GM21576 (cell line): ENCODE results near the gene NR5A2.
A peak's percentile ranks its signal among the peaks of the same experiment; 100 is the strongest.
"Not testable (repeated sequence)": the region's sequence is repeated elsewhere in the genome, so short reads cannot be mapped to it uniquely, and the experiment has no call there.

Experiments used
- ATAC-seq: cut with Tn5 transposase; IDR thresholded peaks from one replicate; pipeline ENCODE4 v1.9.1; 2021; ENCODE audit warnings: mild to moderate bottlenecking, moderate library complexity; ENCODE audit not compliant: unreplicated experiment

NR5A2 gene

GRCh38 chr1:200187332-200187731, 159.8 kb downstream of the NR5A2 start:
- not testable (repeated sequence) for ATAC-seq

GRCh38 chr1:200191993-200192392, 164.5 kb downstream of the NR5A2 start:
- ATAC-seq, result no peak

- ATAC-seq, result no peak
These were observed 167.0 kb downstream of the NR5A2 start for GRCh38 chr1:200194477-200194876.

- no peak for ATAC-seq
These were observed 170.7 kb downstream of the NR5A2 start for GRCh38 chr1:200198236-200198635.

GRCh38 chr1:200205216-200205995, 177.9 kb downstream of the NR5A2 start:
- no peak for ATAC-seq

- ATAC-seq, result no peak
These were observed 178.8 kb downstream of the NR5A2 start for GRCh38 chr1:200206340-200206739.

- ATAC-seq, result no peak
These were observed 179.3 kb downstream of the NR5A2 start for GRCh38 chr1:200206761-200207160.

- ATAC-seq, result peak; percentile 87
These were observed 180.2 kb downstream of the NR5A2 start for GRCh38 chr1:200207711-200208126.

- no peak for ATAC-seq
These were observed 183.6 kb downstream of the NR5A2 start for GRCh38 chr1:200211157-200211556.

GRCh38 chr1:200213392-200213791, 185.9 kb downstream of the NR5A2 start:
- ATAC-seq, result no peak

GRCh38 chr1:200213921-200214320, 186.4 kb downstream of the NR5A2 start:
- ATAC-seq, result no peak

GRCh38 chr1:200215350-200215749, 187.8 kb downstream of the NR5A2 start:
- ATAC-seq, result no peak

GRCh38 chr1:200217703-200218102, 190.2 kb downstream of the NR5A2 start:
- peak; percentile 73 for ATAC-seq

- no peak for ATAC-seq
These were observed 194.2 kb downstream of the NR5A2 start for GRCh38 chr1:200221614-200222282.

GRCh38 chr1:200223207-200223606, 195.7 kb downstream of the NR5A2 start:
- ATAC-seq, result no peak

- ATAC-seq, result no peak
These were observed 196.1 kb downstream of the NR5A2 start for GRCh38 chr1:200223613-200224012.

GRCh38 chr1:200224315-200224714, 196.8 kb downstream of the NR5A2 start:
- ATAC-seq, result no peak

- ATAC-seq, result no peak
These were observed 198.9 kb downstream of the NR5A2 start for GRCh38 chr1:200226268-200226968.

GRCh38 chr1:200226969-200227303, 199.4 kb downstream of the NR5A2 start:
- ATAC-seq, result no peak
